H1 (cell line): ENCODE measurements around the gene AGPAT4. TPM values are rescaled to one million over a fixed set of nuclear protein-coding genes. Genes with fewer than 3 reads are reported as not detected.

Experiments
- CTCF ChIA-PET: fragments of 300-600 bp; sonication (Branson Sonifier 250); formaldehyde crosslinking; loops from one replicate; lab custom pipeline; 2021; ENCODE audit not compliant: partially characterized antibody; lab: Charles Lee
- POLR2A ChIA-PET: fragments of 300-600 bp; sonication (Branson Sonifier 250); formaldehyde crosslinking; loops from one replicate; lab custom pipeline; 2021; ENCODE audit warnings: inconsistent platforms; ENCODE audit not compliant: partially characterized antibody; lab: Charles Lee
- DNase-seq, 2 experiments: peaks; one replicate each; pipeline versions ENCODE4 v3.0.0 to v3.0.0-alpha.2; 2010 to 2022; ENCODE audit warnings: low spot score in 2 of 2, low read depth in 1 of 2, mixed read lengths in 1 of 2
- FAIRE-seq: peaks from 2 replicates; lab custom pipeline; 2011; peaks lifted over from hg19 to GRCh38; lab: Jason Lieb, UNC
- H2AFZ ChIP-seq: 2 replicates; pipeline ENCODE4 v1.8.1; 2012; ENCODE audit warnings: low read length, inconsistent platforms
- H2AK5ac ChIP-seq: 2 replicates; pipeline ENCODE4 v1.6.1; 2013; ENCODE audit warnings: low read depth, low read length
- H2BK120ac ChIP-seq: replicated peaks from 2 replicates; pipeline ENCODE3; 2013; ENCODE audit warnings: low read depth, low read length, inconsistent platforms
- H2BK12ac ChIP-seq: 2 replicates; pipeline ENCODE4 v1.6.1; 2013; ENCODE audit warnings: low read depth, low read length
- H2BK15ac ChIP-seq: 2 replicates; pipeline ENCODE4 v1.6.1; 2013; ENCODE audit warnings: low read length
- H2BK20ac ChIP-seq: 2 replicates; pipeline ENCODE4 v1.6.1; 2013; ENCODE audit warnings: low read length
- H2BK5ac ChIP-seq: 2 replicates; pipeline ENCODE4 v1.6.1; 2013; ENCODE audit warnings: low read depth, low read length
- H3K14ac ChIP-seq: 2 replicates; pipeline ENCODE4 v1.6.1; 2013; ENCODE audit warnings: inconsistent platforms; ENCODE audit not compliant: insufficient read length
- H3K18ac ChIP-seq: 2 replicates; pipeline ENCODE4 v1.6.1; 2013; ENCODE audit warnings: low read length; ENCODE audit errors: extremely low read depth
- H3K23ac ChIP-seq: 2 replicates; pipeline ENCODE4 v1.6.1; 2013; ENCODE audit warnings: inconsistent platforms; ENCODE audit not compliant: insufficient read length
- H3K23me2 ChIP-seq: 2 replicates; pipeline ENCODE4 v1.6.1; 2013; ENCODE audit warnings: low read depth, low read length
- H3K27ac ChIP-seq: 2 replicates; pipeline ENCODE4 v1.6.1; 2011; ENCODE audit warnings: low read depth, low read length, inconsistent platforms
- H3K27me3 ChIP-seq, 4 experiments: replicated peaks in 1 of 4; 1 replicate in 1 of 4; 2 replicates in 3 of 4; pipeline versions ENCODE4 v1.6.1 to v1.8.1; 2011 to 2013; ENCODE audit warnings: low read length in 3 of 4, mild to moderate bottlenecking in 3 of 4, inconsistent platforms in 2 of 4, mixed read lengths in 2 of 4, moderate library complexity in 1 of 4; ENCODE audit not compliant: control insufficient read depth in 3 of 4, insufficient read depth in 3 of 4; ENCODE audit errors: extremely low read depth in 1 of 4
- H3K36me3 ChIP-seq, 4 experiments: 2 replicates each; pipeline versions ENCODE4 v1.6.1 to v1.8.1; 2011 to 2013; ENCODE audit warnings: mild to moderate bottlenecking in 4 of 4, low read length in 3 of 4, moderate library complexity in 2 of 4, control low read depth in 1 of 4, inconsistent platforms in 1 of 4; ENCODE audit not compliant: insufficient read depth in 4 of 4, control insufficient read depth in 2 of 4
- H3K4ac ChIP-seq: replicated peaks from 2 replicates; pipeline ENCODE3; 2013; ENCODE audit warnings: low read length, low read depth, mixed read lengths, inconsistent platforms; ENCODE audit not compliant: insufficient read length
- H3K4me1 ChIP-seq, 4 experiments: replicated peaks in 1 of 4; 1 replicate in 1 of 4; 2 replicates in 3 of 4; pipeline versions ENCODE4 v1.6.1 to v1.8.1; 2011 to 2013; ENCODE audit warnings: low read length in 3 of 4, inconsistent platforms in 2 of 4, mixed read lengths in 1 of 4; ENCODE audit not compliant: insufficient read depth in 4 of 4, control insufficient read depth in 3 of 4
- H3K4me2 ChIP-seq, 2 experiments: 2 replicates each; pipeline versions ENCODE4 v1.6.1 to v1.8.1; 2011 to 2013; ENCODE audit warnings: low read depth in 2 of 2, low read length in 2 of 2, control low read depth in 1 of 2, inconsistent platforms in 1 of 2, mild to moderate bottlenecking in 1 of 2; ENCODE audit not compliant: insufficient read depth in 1 of 2
- H3K4me3 ChIP-seq, 4 experiments: fragments of 200-600, 300-600 bp in 1 of 4; sonication (generic), shearing (Covaris generic), sonication (Bioruptor Twin) in 1 of 4; 2 replicates each; pipeline versions ENCODE4 v1.5.1 to v1.8.1; 2011 to 2016; ENCODE audit warnings: low read length in 4 of 4, low read depth in 3 of 4, control low read depth in 2 of 4, inconsistent platforms in 2 of 4, mild to moderate bottlenecking in 2 of 4, mixed read lengths in 1 of 4, moderate library complexity in 1 of 4; ENCODE audit not compliant: insufficient read depth in 2 of 4; ENCODE audit errors: extremely low read depth in 1 of 4
- H3K56ac ChIP-seq: replicated peaks from 2 replicates; pipeline ENCODE3; 2013; ENCODE audit warnings: low read depth, mild to moderate bottlenecking, mixed read lengths, low read length, inconsistent platforms; ENCODE audit not compliant: insufficient read length
- H3K79me1 ChIP-seq: 2 replicates; pipeline ENCODE4 v1.6.1; 2013; ENCODE audit warnings: low read depth, low read length, control low read depth
- H3K79me2 ChIP-seq, 2 experiments: 2 replicates each; pipeline versions ENCODE4 v1.6.1 to v1.8.1; 2012 to 2013; ENCODE audit warnings: low read length in 2 of 2, mild to moderate bottlenecking in 2 of 2, inconsistent platforms in 1 of 2; ENCODE audit not compliant: insufficient read depth in 2 of 2, control insufficient read depth in 1 of 2
- H3K9ac ChIP-seq, 4 experiments: replicated peaks in 1 of 4; 1 replicate in 1 of 4; 2 replicates in 3 of 4; pipeline versions ENCODE4 v1.6.1 to v1.8.1; 2011 to 2013; ENCODE audit warnings: low read depth in 3 of 4, low read length in 3 of 4, control low read depth in 2 of 4, mild to moderate bottlenecking in 2 of 4, moderate library complexity in 2 of 4, inconsistent platforms in 1 of 4; ENCODE audit errors: extremely low read depth in 1 of 4
- H3K9me3 ChIP-seq, 2 experiments: 2 replicates each; pipeline versions ENCODE4 v1.6.1 to v1.8.1; 2012 to 2013; ENCODE audit warnings: mild to moderate bottlenecking in 2 of 2, moderate library complexity in 2 of 2, control low read depth in 1 of 2, inconsistent platforms in 1 of 2, low read depth in 1 of 2, low read length in 1 of 2, mixed read lengths in 1 of 2; ENCODE audit not compliant: insufficient read depth in 2 of 2
- H4K20me1 ChIP-seq, 2 experiments: replicated peaks in 1 of 2; 2 replicates each; pipeline versions ENCODE3 to v1.8.1; 2011 to 2013; ENCODE audit warnings: inconsistent platforms in 2 of 2, low read length in 2 of 2, mild to moderate bottlenecking in 1 of 2; ENCODE audit not compliant: insufficient read depth in 2 of 2, control insufficient read depth in 1 of 2
- H4K5ac ChIP-seq: 2 replicates; pipeline ENCODE4 v1.6.1; 2013; ENCODE audit warnings: low read length, low read depth, mixed read lengths, inconsistent platforms; ENCODE audit not compliant: insufficient read length
- H4K8ac ChIP-seq: 2 replicates; pipeline ENCODE4 v1.8.0; 2013; ENCODE audit warnings: mild to moderate bottlenecking, moderate library complexity, low read length, inconsistent platforms; ENCODE audit not compliant: insufficient read depth; ENCODE audit errors: extremely low read depth
- H4K91ac ChIP-seq: replicated peaks from 2 replicates; pipeline ENCODE3; 2013; ENCODE audit warnings: low read length, mixed read lengths, inconsistent platforms; ENCODE audit not compliant: insufficient read length
- ASH2L ChIP-seq: fragments of 200-600, 300-600 bp; sonication (generic); IDR thresholded peaks from one replicate; pipeline ENCODE4 v1.7.1; 2017; ENCODE audit warnings: low read length
- BRCA1 ChIP-seq: IDR thresholded peaks from 2 replicates; pipeline ENCODE4 v1.6.1; 2012; ENCODE audit warnings: low read depth, low read length, improper control_type of control experiment
- CEBPB ChIP-seq: IDR thresholded peaks from 2 replicates; pipeline ENCODE4 v1.6.1; 2012; ENCODE audit warnings: low read depth, low read length
- CTBP2 ChIP-seq: IDR thresholded peaks from 2 replicates; pipeline ENCODE4 v1.7.0; 2011; ENCODE audit warnings: borderline replicate concordance, mild to moderate bottlenecking, moderate library complexity, mixed read lengths, low read length; ENCODE audit not compliant: insufficient read depth, insufficient read length
- GTF2F1 ChIP-seq: IDR thresholded peaks from 2 replicates; pipeline ENCODE4 v1.6.1; 2012; ENCODE audit warnings: low read depth, low read length, improper control_type of control experiment, borderline replicate concordance
- POLR2A ChIP-seq, 2 experiments: IDR thresholded peaks; 1 replicate in 1 of 2; 2 replicates in 1 of 2; pipeline ENCODE4 v1.6.1; 2011; ENCODE audit warnings: low read depth in 2 of 2, low read length in 2 of 2, mild to moderate bottlenecking in 2 of 2; ENCODE audit errors: control extremely low read depth in 1 of 2
- POLR2AphosphoS5 ChIP-seq: IDR thresholded peaks from 2 replicates; pipeline ENCODE4 v1.6.1; 2011; ENCODE audit warnings: low read depth, low read length
- SAP30 ChIP-seq: fragments of 300-600 bp; sonication (generic); IDR thresholded peaks from 2 replicates; pipeline ENCODE4 v1.7.1; 2012; ENCODE audit warnings: low read length, moderate library complexity, mild to moderate bottlenecking, inconsistent platforms; ENCODE audit not compliant: insufficient read depth, insufficient replicate concordance
- SP1 ChIP-seq: IDR thresholded peaks from 2 replicates; pipeline ENCODE4 v1.6.1; 2011; ENCODE audit warnings: low read depth, low read length
- SUZ12 ChIP-seq: fragments of 200-600 bp; sonication (generic); IDR thresholded peaks from 2 replicates; pipeline ENCODE4 v1.6.1; 2012; ENCODE audit warnings: mild to moderate bottlenecking, inconsistent platforms, low read length, moderate library complexity, mixed read lengths
- WGBS, 2 experiments: shearing (Covaris generic) in 1 of 2; methylation state at CpG; one replicate each; pipeline versions ENCODE4 v1.1.6 to v1.1.7; 2013 to 2015; ENCODE audit warnings: low lambda C conversion rate in 2 of 2, mixed read lengths in 2 of 2, inconsistent platforms in 1 of 2, low coverage in 1 of 2, missing lambda C conversion rate in 1 of 2; ENCODE audit not compliant: insufficient replicate concordance in 2 of 2, insufficient coverage in 1 of 2, insufficient read length in 1 of 2; ENCODE audit errors: extremely low coverage in 1 of 2, missing lambda C conversion rate in 1 of 2; 5-methylcytosine and 5-hydroxymethylcytosine counted together
- polyA plus RNA-seq, 7 experiments: library from polyadenylated mRNA; depleted of rRNA in 3 of 7; stranded (reverse) in 5 of 7; unstranded in 2 of 7; fragments of >200 nt in 5 of 7; fragments of 200-250 nt in 2 of 7; gene quantifications; 1 replicate in 5 of 7; 2 replicates in 1 of 7; 4 replicates in 1 of 7; pipeline versions ENCODE4 v1.2.1 to v1.2.3, GENCODE V29; 2011 to 2013; ENCODE audit warnings: missing spikeins in 2 of 7, mixed read lengths in 2 of 7
- total RNA-seq: library from RNA; stranded (reverse); fragmentation: NEBNext Ultra II Directional; extraction: Animal tissue kit (Norgen Biotek cat#: 25700); gene quantifications from 2 replicates; pipeline ENCODE4 v1.2.1, GENCODE V29; 2021
- TF ChIP-seq, protein P1 (sequence below): IDR thresholded peaks from 2 replicates; pipeline ENCODE4 v1.6.1; 2011; ENCODE audit warnings: low read length, improper control_type of control experiment
- TF ChIP-seq, protein P2 (sequence below): IDR thresholded peaks from 2 replicates; pipeline ENCODE4 v1.6.1; 2012; ENCODE audit warnings: inconsistent platforms
- TF ChIP-seq, protein P3 (sequence below): IDR thresholded peaks from 2 replicates; pipeline ENCODE4 v1.6.1; 2011; ENCODE audit warnings: low read depth, mild to moderate bottlenecking, low read length; ENCODE audit not compliant: insufficient read depth

AGPAT4 gene
- total and polyA plus RNA-seq, 2 of the 8 experiments (the other 6 are each of a cell fraction or from before 2014, with no cell fraction given) = 13.5 to 23.8 TPM

DNA sequence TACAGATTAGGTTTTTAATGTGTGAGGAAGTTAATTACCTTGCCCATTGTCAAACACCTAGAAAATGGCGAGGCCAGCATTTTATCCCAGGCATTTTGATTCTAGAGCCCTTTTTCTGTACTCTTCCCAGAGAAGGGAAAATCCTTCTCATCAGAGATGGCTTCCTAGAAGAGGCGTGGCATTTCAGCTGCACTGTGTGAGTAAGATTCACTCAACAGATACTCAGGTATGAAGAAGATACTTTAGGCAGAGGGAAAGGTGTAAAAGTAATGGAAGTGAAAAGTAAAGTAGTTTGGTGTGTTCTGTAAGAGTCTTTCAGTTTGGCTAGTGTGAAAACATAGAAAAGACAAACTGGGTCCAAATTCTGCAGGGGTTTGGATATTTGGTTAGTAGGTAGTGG, 168.5 kb downstream of the AGPAT4 start:
- POLR2A ChIA-PET = no interaction called here
- no peak overlapping the region for H3K4ac ChIP-seq
- CTCF ChIA-PET = interaction anchor here (0.7 to 1.4 kb wide), 5 partner anchors 261 to 269 kb away, joined by 3 to 4 read pairs (median 3); no protein-coding TSS in a partner anchor
- no peak overlapping the region for H2BK15ac ChIP-seq
- H3K18ac ChIP-seq = no peak overlapping the region
- H4K5ac ChIP-seq = no peak overlapping the region
- 98% methylated on average over 2 of the region's 2 CpGs; no CpG with 5 or more reads in 1 of the 2 experiments for WGBS, 2 experiments
- no peak overlapping the region for H3K23ac ChIP-seq
- H2BK12ac ChIP-seq = no peak overlapping the region
- H3K23me2 ChIP-seq = no peaks in the 10 kb centered on the region
- H3K4me2 ChIP-seq = no peak overlapping the region
- no peak overlapping the region for H2AFZ ChIP-seq
- no peak overlapping the region for H3K14ac ChIP-seq
- H3K27me3 ChIP-seq = no peaks in the 10 kb centered on the region
- no peak overlapping the region for H3K27ac ChIP-seq
- H4K91ac ChIP-seq = no peak overlapping the region
- no peak overlapping the region for H3K9ac ChIP-seq
- H2BK5ac ChIP-seq = no peak overlapping the region
- no peak overlapping the region for H2BK20ac ChIP-seq
- FAIRE-seq (no peak), DNase-seq (no peak)
- no peak overlapping the region for H2BK120ac ChIP-seq
- H3K4me3 ChIP-seq = no peak overlapping the region
- H3K9me3 ChIP-seq = no peaks in the 10 kb centered on the region
- no peaks in the 10 kb centered on the region for H3K79me2 ChIP-seq
- no peak overlapping the region for H3K56ac ChIP-seq
- no peaks in the 10 kb centered on the region for H4K20me1 ChIP-seq
- H3K79me1 ChIP-seq = no peaks in the 10 kb centered on the region
- no peaks in the 10 kb centered on the region for H3K4me1 ChIP-seq
- H4K8ac ChIP-seq = no peak overlapping the region
- peaks cover 16 to 52% (median 34%) of the 10 kb centered on the region in 4 experiments for H3K36me3 ChIP-seq
- H2AK5ac ChIP-seq = no peak overlapping the region
- TF ChIP-seq, protein P1, sequence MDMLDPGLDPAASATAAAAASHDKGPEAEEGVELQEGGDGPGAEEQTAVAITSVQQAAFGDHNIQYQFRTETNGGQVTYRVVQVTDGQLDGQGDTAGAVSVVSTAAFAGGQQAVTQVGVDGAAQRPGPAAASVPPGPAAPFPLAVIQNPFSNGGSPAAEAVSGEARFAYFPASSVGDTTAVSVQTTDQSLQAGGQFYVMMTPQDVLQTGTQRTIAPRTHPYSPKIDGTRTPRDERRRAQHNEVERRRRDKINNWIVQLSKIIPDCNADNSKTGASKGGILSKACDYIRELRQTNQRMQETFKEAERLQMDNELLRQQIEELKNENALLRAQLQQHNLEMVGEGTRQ = no peak
- no peak for TF ChIP-seq POLR2AphosphoS5
- no peak for TF ChIP-seq CEBPB
- TF ChIP-seq SUZ12 = no peak
- TF ChIP-seq GTF2F1 = no peak
- TF ChIP-seq, protein P2, sequence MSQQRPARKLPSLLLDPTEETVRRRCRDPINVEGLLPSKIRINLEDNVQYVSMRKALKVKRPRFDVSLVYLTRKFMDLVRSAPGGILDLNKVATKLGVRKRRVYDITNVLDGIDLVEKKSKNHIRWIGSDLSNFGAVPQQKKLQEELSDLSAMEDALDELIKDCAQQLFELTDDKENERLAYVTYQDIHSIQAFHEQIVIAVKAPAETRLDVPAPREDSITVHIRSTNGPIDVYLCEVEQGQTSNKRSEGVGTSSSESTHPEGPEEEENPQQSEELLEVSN = no peak
- no peak for TF ChIP-seq CTBP2
- TF ChIP-seq SP1 = no peak
- TF ChIP-seq SAP30 = no peak
- TF ChIP-seq BRCA1 = no peak
- TF ChIP-seq POLR2A (IDR thresholded peaks at IDR 0.05; ENCODE audit: control extremely low read depth in 1 of 2, low read depth in 2 of 2, low read length in 2 of 2) = no peak
- TF ChIP-seq, protein P3, sequence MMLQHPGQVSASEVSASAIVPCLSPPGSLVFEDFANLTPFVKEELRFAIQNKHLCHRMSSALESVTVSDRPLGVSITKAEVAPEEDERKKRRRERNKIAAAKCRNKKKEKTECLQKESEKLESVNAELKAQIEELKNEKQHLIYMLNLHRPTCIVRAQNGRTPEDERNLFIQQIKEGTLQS = no peak
- TF ChIP-seq ASH2L = no peak
